GM10248 (cell line): ENCODE results near the gene LTBP1.

ENCODE experiments used
- CTCF ChIA-PET: fragments of 300-600 bp; sonication (Branson Sonifier 250); formaldehyde crosslinking; extraction: SDS; loops from one replicate; lab custom pipeline; 2021; ENCODE audit warnings: antibody characterized with exemption; lab: Yijun Ruan, JAX
- POLR2A ChIA-PET: fragments of 350-650 bp; sonication (Branson Sonifier 250); formaldehyde crosslinking; extraction: SDS; loops from one replicate; lab custom pipeline; 2020; ENCODE audit warnings: antibody characterized with exemption; lab: Yijun Ruan, JAX
- DNase-seq: peaks from one replicate; pipeline ENCODE4 v3.0.0; 2012; ENCODE audit errors: extremely low spot score
- TF ChIP-seq, protein P1 (sequence below): IDR thresholded peaks from 2 replicates; pipeline ENCODE4 v1.5.1; 2012; ENCODE audit warnings: mild to moderate bottlenecking, low read depth; ENCODE audit errors: extremely low read depth, missing control alignments, control extremely low read depth

Gene LTBP1

DNA sequence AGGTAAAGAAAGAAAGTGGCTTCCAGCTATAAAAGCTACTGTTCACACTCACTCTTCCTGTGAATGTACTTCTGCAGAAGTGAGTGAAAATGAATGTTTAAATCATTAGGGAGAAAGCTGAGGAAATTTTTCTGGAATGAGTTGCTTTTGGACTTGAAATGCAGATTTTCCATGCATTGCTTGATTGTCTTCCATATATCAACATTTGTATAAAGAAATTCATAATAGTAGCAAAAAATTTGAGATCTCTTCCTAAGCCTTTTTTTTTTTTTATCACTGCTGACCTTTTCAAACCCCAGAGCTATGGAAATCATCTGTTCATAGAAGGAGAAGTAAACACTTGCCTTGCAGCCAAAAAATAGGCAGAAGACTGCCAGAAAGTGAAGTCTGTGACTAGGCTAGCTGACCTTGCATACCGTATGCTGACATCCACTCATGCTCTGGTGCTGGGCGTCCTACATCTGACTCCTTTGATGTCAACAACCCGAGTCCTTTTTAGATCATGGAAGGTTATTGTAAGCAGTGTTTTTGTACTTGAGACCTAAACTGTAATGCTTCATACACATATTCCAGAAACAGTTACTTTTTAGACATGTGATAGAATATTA, 375.2 kb downstream of the LTBP1 start:
- CTCF ChIA-PET = no interaction called here
- POLR2A ChIA-PET = no interaction called here
- no peak for DNase-seq
- TF ChIP-seq, protein P1, sequence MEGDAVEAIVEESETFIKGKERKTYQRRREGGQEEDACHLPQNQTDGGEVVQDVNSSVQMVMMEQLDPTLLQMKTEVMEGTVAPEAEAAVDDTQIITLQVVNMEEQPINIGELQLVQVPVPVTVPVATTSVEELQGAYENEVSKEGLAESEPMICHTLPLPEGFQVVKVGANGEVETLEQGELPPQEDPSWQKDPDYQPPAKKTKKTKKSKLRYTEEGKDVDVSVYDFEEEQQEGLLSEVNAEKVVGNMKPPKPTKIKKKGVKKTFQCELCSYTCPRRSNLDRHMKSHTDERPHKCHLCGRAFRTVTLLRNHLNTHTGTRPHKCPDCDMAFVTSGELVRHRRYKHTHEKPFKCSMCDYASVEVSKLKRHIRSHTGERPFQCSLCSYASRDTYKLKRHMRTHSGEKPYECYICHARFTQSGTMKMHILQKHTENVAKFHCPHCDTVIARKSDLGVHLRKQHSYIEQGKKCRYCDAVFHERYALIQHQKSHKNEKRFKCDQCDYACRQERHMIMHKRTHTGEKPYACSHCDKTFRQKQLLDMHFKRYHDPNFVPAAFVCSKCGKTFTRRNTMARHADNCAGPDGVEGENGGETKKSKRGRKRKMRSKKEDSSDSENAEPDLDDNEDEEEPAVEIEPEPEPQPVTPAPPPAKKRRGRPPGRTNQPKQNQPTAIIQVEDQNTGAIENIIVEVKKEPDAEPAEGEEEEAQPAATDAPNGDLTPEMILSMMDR = no peak

DNA sequence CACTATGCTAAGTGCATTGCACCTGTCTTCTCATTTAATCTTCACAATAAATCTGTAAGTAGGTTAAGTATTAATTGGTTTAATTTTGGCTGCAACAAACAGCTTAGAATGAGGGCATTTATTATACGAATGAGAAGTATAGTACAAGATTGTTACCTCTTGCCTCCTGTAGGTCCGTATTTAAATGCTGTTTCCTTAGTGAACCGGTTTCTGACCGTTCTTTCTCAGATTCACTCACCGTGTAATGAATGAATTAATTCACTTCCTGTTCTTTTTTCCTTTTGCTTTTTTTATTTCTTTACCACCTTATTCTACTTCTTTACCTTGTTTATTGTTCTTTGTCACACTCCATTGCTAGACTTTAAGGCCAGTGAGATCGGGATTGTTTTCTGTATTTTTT, 375.9 kb downstream of the LTBP1 start:
- TF ChIP-seq, protein P1 = no peak
- no peak for DNase-seq
- CTCF ChIA-PET = no interaction called here
- POLR2A ChIA-PET = no interaction called here

DNA sequence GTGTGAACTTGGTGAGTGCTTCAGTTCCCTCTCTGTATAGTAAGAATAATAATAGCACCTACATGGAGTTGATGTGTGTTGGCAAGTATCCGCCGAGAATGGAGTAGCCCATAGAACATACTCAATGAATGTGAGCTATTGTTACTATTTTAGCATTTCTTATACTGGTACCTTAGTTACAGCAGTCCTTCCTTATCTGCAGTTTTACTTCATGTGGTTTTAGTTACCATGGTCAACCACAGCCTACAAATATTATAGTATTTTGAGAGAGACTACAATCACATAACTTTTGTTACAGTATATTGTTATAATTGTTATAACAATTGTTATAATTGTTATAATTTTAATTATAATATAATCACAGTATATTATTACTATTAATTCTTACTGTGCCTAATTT, 377.2 kb downstream of the LTBP1 start:
- CTCF ChIA-PET = interaction anchor here (1.0 kb wide), 1 partner anchor 24 kb away, joined by 3 read pairs; no protein-coding TSS in a partner anchor
- DNase-seq = no peak
- POLR2A ChIA-PET = no interaction called here
- TF ChIP-seq, protein P1 = no peak

DNA sequence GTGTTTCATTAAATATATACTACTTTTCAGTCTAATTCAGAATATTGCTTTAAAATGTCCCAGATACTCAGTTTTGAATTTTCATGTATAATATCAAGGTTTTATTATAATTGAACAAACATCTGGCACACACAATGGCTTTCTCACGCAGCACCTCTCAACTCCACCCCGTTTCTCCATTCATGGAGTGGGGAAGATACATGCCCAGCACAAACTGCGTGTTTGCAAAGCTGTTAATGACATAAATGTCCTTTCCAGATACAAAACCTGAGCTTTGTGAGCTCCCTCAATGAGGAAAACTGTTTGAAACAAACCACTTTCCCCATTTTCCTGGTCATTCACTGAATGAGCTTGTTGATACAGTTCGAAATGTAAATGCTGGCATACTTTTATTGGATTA, 379.3 kb downstream of the LTBP1 start:
- POLR2A ChIA-PET = no interaction called here
- TF ChIP-seq, protein P1 = no peak
- no peak for DNase-seq
- CTCF ChIA-PET = no interaction called here

DNA sequence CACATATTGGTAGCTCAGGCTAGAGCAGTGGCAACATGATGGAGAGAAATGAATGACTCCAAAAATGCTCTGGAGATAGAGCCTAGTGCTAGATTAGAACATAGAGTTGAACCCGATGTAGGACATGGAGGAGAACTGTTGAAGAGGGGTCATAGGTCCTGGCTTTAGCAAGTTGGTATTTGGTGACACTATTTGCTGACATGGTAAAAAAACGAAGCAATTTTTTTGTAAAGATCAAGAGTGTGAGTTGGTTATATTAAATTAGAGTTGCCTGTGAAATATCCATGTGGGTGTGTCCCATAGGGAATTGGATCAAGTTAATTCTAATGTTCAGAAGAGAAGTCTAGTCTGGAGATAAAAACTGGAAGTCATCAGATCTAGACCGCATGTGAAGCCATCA, 386.7 kb downstream of the LTBP1 start:
- CTCF ChIA-PET = interaction anchor here (0.8 kb wide), 1 partner anchor 22 kb away, joined by 3 read pairs; no protein-coding TSS in a partner anchor
- DNase-seq = no peak
- TF ChIP-seq, protein P1 = no peak
- POLR2A ChIA-PET = no interaction called here

DNA sequence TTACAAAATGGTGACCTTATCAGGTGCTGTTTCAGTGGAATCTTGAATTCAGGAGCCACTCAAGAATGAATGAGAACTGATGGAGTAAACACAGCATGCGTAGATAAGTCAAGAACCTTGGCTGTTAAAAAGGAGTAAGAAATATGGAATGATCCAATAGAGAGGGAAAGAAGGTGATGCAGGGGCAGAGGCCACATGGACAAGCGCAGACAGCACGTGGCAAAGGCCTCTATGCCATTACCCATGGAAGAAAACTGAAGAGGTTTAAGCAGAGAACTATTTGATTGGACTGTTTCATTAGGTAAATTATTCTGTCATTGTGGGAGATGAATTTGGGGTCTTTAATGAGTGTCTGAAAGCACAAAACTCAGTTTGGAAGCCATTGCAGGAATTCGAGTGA, 387.3 kb downstream of the LTBP1 start:
- ChIA-PET POLR2A (no interaction called here), CTCF (no interaction called here)
- DNase-seq = no peak
- TF ChIP-seq, protein P1 = no peak
